ENCODE results near the gene MS4A8. TPM values are rescaled to one million over a fixed set of nuclear protein-coding genes. Genes with fewer than 3 reads are reported as not detected.

Gene MS4A8
- total and polyA plus RNA-seq, 4 donors, result 11.4 to 45.9 (median 30.3) TPM

DNA sequence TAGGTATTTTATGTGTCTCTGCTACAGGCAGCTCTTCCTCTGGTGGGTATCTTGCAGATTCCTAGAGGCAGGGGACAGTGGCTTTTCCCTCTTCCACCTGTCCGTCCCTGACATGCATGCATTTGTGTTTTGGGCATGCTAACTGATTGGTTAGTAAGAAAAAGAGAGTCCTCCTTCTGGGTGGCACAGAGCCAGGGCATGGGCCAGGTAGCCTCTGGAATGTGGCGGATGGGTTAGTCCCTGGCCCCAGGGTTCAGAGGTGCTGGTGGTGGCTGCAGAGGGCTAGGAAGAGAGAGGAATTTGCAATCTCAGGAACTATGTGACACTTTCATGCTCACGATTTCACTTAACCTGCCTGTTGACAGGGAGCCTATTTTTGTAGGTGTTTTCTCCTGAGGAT lies 51.5 kb downstream of the MS4A8 start:
- TF ChIP-seq, protein P1, sequence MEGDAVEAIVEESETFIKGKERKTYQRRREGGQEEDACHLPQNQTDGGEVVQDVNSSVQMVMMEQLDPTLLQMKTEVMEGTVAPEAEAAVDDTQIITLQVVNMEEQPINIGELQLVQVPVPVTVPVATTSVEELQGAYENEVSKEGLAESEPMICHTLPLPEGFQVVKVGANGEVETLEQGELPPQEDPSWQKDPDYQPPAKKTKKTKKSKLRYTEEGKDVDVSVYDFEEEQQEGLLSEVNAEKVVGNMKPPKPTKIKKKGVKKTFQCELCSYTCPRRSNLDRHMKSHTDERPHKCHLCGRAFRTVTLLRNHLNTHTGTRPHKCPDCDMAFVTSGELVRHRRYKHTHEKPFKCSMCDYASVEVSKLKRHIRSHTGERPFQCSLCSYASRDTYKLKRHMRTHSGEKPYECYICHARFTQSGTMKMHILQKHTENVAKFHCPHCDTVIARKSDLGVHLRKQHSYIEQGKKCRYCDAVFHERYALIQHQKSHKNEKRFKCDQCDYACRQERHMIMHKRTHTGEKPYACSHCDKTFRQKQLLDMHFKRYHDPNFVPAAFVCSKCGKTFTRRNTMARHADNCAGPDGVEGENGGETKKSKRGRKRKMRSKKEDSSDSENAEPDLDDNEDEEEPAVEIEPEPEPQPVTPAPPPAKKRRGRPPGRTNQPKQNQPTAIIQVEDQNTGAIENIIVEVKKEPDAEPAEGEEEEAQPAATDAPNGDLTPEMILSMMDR (IDR thresholded peaks at IDR 0.05; ENCODE audit: control extremely low read depth, extremely low read depth), result no peak
- Histone ChIP-seq H3K9me3 (ENCODE audit: control insufficient read depth in 4 of 4, insufficient read depth in 3 of 4, low read length in 3 of 4) (no peaks in the 10 kb centered on the region), H3K9ac (ENCODE audit: insufficient read depth in 1 of 2, low read length in 2 of 2) (no peak overlapping the region), H3K4me1 (ENCODE audit: control insufficient read depth in 5 of 5, insufficient read depth in 5 of 5, low read length in 5 of 5) (no peaks in the 10 kb centered on the region), H3K36me3 (ENCODE audit: control insufficient read depth in 4 of 4, insufficient read depth in 4 of 4, low read length in 4 of 4) (no peaks in the 10 kb centered on the region), H3K27me3 (ENCODE audit: control insufficient read depth in 3 of 3, insufficient read depth in 3 of 3, low read length in 2 of 3) (peaks cover 0 to 2% (median 0%) of the 10 kb centered on the region in 3 donors), H3K4me3 (no peak overlapping the region), H3K27ac (ENCODE audit: low read depth in 1 of 2, low read length in 1 of 2) (no peak overlapping the region)
- WGBS, 2 donors, result 69 to 90% methylated on average over 3 of the region's 3 CpGs
- DNase-seq (no peak), ATAC-seq (ENCODE audit: insufficient read depth, low FRiP score) (no peak)

DNA sequence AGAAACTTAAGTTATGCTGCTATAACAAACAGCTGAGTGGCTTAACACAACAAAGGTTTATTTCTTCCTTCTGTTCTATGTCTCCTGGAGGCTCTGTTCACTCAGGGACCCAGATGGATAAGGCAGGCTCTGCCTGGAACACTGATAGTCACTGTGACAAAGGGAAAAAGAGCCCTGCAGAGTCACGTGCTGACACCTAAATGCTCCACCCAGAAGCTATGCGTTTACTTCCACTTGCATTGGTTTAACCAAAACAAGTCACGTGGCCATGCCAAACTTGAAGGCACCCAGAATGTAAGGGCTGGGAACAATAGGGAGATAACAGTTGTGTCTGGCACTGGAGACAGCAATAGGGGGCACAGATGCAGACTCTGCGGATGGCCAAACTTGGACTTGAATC lies 53.9 kb downstream of the MS4A8 start:
- ATAC-seq (ENCODE audit: insufficient read depth, low FRiP score), result no peak
- Histone ChIP-seq H3K4me1 (ENCODE audit: control insufficient read depth in 5 of 5, insufficient read depth in 5 of 5, low read length in 5 of 5) (peaks cover 0 to 3% (median 0%) of the 10 kb centered on the region in 5 donors), H3K27ac (ENCODE audit: low read depth in 1 of 2, low read length in 1 of 2) (no peak overlapping the region), H3K36me3 (ENCODE audit: control insufficient read depth in 4 of 4, insufficient read depth in 4 of 4, low read length in 4 of 4) (no peaks in the 10 kb centered on the region), H3K9ac (ENCODE audit: insufficient read depth in 1 of 2, low read length in 2 of 2) (no peak overlapping the region), H3K9me3 (ENCODE audit: control insufficient read depth in 4 of 4, insufficient read depth in 3 of 4, low read length in 3 of 4) (peaks cover 0 to 4% (median 0%) of the 10 kb centered on the region in 4 donors), H3K4me3 (no peak overlapping the region), H3K27me3 (ENCODE audit: control insufficient read depth in 3 of 3, insufficient read depth in 3 of 3, low read length in 2 of 3) (peaks cover 0 to 2% (median 0%) of the 10 kb centered on the region in 3 donors)
- TF ChIP-seq, protein P1 (IDR thresholded peaks at IDR 0.05; ENCODE audit: control extremely low read depth, extremely low read depth), result no peak
- DNase-seq, result no peak
- WGBS, 2 donors, result 58 to 59% methylated on average over 4 of the region's 4 CpGs

DNA sequence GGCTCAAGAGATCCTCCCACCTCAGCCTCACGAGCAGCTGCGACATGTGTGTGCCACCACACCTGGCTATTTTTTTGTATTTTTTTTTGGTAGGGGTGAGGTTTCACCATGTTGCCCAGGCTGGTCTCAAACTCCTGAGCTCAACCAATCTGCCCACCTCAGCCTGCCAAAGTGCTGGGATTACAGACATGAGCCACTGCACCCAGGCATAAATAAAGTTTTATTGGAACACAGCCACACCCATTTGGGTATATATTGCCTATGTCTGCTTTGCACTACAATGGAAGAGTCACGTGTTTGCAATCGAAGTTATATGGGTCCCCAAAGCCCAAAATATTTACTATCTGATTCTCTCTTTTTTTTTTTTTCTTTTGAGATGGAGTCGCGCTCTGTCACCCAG lies 55.5 kb downstream of the MS4A8 start:
- H3K4me1 ChIP-seq (ENCODE audit: control insufficient read depth in 5 of 5, insufficient read depth in 5 of 5, low read length in 5 of 5), result peaks cover 0 to 3% (median 0%) of the 10 kb centered on the region in 5 donors
- WGBS, 2 donors, result 92 to 95% methylated on average over 6 of the region's 6 CpGs
- H3K9ac ChIP-seq (ENCODE audit: insufficient read depth in 1 of 2, low read length in 2 of 2), result no peak overlapping the region
- peaks cover 0 to 2% (median 0%) of the 10 kb centered on the region in 3 donors for H3K27me3 ChIP-seq (ENCODE audit: control insufficient read depth in 3 of 3, insufficient read depth in 3 of 3, low read length in 2 of 3)
- no peak overlapping the region for H3K27ac ChIP-seq (ENCODE audit: low read depth in 1 of 2, low read length in 1 of 2)
- TF ChIP-seq, protein P1 (IDR thresholded peaks at IDR 0.05; ENCODE audit: control extremely low read depth, extremely low read depth), result no peak
- H3K4me3 ChIP-seq, result no peak overlapping the region
- DNase-seq, result no peak
- ATAC-seq (ENCODE audit: insufficient read depth, low FRiP score), result no peak
- peaks cover 0 to 4% (median 0%) of the 10 kb centered on the region in 4 donors for H3K9me3 ChIP-seq (ENCODE audit: control insufficient read depth in 4 of 4, insufficient read depth in 3 of 4, low read length in 3 of 4)
- H3K36me3 ChIP-seq (ENCODE audit: control insufficient read depth in 4 of 4, insufficient read depth in 4 of 4, low read length in 4 of 4), result no peaks in the 10 kb centered on the region

Data from lung (tissue), 12 donors.